HG02642 (cell line): Measurements from ENCODE around the gene LARP6.
"Not testable (repeated sequence)": the region's sequence is repeated elsewhere in the genome, so short reads cannot be mapped to it uniquely, and the experiment has no call there.

Source experiments
- ATAC-seq: cut with Tn5 transposase; IDR thresholded peaks from one replicate; pipeline ENCODE4 v1.9.1; 2021; ENCODE audit warnings: mild to moderate bottlenecking; ENCODE audit not compliant: unreplicated experiment, poor library complexity

LARP6 gene

GRCh38 chr15:70831094-70831911 lies 22.7 kb downstream of the LARP6 start:
- ATAC-seq, result no peak

- no peak for ATAC-seq
These were observed 23.3 kb downstream of the LARP6 start for GRCh38 chr15:70830615-70831014.

- ATAC-seq, result no peak
These were observed 24.4 kb downstream of the LARP6 start for GRCh38 chr15:70829371-70830166.

GRCh38 chr15:70827721-70828120 lies 26.2 kb downstream of the LARP6 start:
- ATAC-seq, result no peak

- ATAC-seq, result no peak
These were observed 27.3 kb downstream of the LARP6 start for GRCh38 chr15:70826634-70827033.

GRCh38 chr15:70825841-70826240 lies 28.1 kb downstream of the LARP6 start:
- no peak for ATAC-seq

- no peak for ATAC-seq
These were observed 30.8 kb downstream of the LARP6 start for GRCh38 chr15:70823196-70823595.

GRCh38 chr15:70820214-70820613 lies 33.7 kb downstream of the LARP6 start:
- ATAC-seq, result no peak

- no peak for ATAC-seq
These were observed 35.4 kb downstream of the LARP6 start for GRCh38 chr15:70818580-70818979.

- no peak for ATAC-seq
These were observed 36.7 kb downstream of the LARP6 start for GRCh38 chr15:70817266-70817665.

GRCh38 chr15:70815604-70816003 lies 38.4 kb downstream of the LARP6 start:
- ATAC-seq, result no peak

- not testable (repeated sequence) for ATAC-seq
These were observed 38.9 kb downstream of the LARP6 start for GRCh38 chr15:70815011-70815410.

- no peak for ATAC-seq
These were observed 41.1 kb downstream of the LARP6 start for GRCh38 chr15:70812827-70813364.

GRCh38 chr15:70810916-70811578 lies 42.9 kb downstream of the LARP6 start:
- ATAC-seq, result no peak

GRCh38 chr15:70806992-70807712 lies 46.8 kb downstream of the LARP6 start:
- ATAC-seq, result no peak

GRCh38 chr15:70804388-70804787 lies 49.6 kb downstream of the LARP6 start:
- ATAC-seq, result not testable (repeated sequence)

GRCh38 chr15:70802629-70803028 lies 51.3 kb downstream of the LARP6 start:
- ATAC-seq, result no peak

GRCh38 chr15:70801109-70801508 lies 52.8 kb downstream of the LARP6 start:
- no peak for ATAC-seq

- ATAC-seq, result no peak
These were observed 54.1 kb downstream of the LARP6 start for GRCh38 chr15:70799667-70800450.
